ENCODE measurements around the gene OCA2.

OCA2 gene

GRCh38 chr15:28104326-28104725, 5.2 kb upstream of the OCA2 start:
- DNase-seq (ENCODE audit: low spot score): no peak

GRCh38 chr15:28103831-28104230, 4.7 kb upstream of the OCA2 start:
- DNase-seq (ENCODE audit: low spot score): no peak

- DNase-seq (ENCODE audit: low spot score): no peak
Observed at GRCh38 chr15:28101983-28102441, 2.9 kb upstream of the OCA2 start.

DNA sequence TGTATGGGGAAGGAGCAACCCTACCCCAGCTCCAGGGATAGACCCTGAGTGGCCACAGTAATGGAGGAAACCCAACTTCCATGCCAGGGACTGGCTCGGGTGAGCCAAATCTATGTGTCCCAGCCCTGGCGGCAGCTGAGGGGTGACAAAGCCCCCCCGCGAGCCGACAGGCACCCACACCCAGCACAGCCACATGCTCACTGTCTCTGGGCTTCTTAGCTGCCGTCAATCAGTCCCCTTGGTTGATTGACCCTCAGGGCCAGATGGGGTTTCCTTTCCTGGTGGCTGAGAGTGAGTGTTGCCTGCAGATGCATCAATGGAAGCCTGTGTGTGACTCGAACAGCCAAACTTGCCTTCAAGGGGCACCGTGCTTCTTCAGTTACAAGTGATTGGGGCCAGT, 2.1 kb upstream of the OCA2 start:
- no peak for DNase-seq (ENCODE audit: low spot score)

GRCh38 chr15:28100516-28101195, 1.5 kb upstream of the OCA2 start:
- DNase-seq (ENCODE audit: low spot score): no peak

DNA sequence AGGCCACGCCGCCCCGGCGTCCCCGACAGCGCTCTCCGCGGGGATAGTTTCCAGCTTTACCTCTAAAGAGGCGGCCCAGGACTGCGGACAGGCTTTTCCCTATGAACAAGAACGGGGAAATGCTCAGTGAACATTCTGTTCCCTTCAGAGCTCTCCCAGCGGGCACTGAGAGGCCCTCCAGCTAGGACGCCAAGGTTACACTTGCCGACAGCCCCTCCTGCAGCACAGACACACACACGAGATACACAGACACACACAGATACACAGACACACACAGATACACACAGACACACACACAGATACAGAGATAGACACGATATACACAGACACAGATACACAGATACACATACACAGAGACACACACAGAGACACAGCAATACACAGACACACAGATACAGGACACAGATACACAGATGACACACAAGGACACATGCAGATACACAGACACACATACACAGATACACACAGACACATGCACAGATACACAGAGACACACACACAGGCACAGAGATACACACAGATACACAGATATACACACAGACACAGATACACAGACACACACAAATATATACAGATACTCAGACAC, 533 bp upstream of the OCA2 start:
- DNase-seq (ENCODE audit: low spot score): no peak

GRCh38 chr15:28098360-28098765, 752 bp downstream of the OCA2 start:
- no peak for DNase-seq (ENCODE audit: low spot score)

DNA sequence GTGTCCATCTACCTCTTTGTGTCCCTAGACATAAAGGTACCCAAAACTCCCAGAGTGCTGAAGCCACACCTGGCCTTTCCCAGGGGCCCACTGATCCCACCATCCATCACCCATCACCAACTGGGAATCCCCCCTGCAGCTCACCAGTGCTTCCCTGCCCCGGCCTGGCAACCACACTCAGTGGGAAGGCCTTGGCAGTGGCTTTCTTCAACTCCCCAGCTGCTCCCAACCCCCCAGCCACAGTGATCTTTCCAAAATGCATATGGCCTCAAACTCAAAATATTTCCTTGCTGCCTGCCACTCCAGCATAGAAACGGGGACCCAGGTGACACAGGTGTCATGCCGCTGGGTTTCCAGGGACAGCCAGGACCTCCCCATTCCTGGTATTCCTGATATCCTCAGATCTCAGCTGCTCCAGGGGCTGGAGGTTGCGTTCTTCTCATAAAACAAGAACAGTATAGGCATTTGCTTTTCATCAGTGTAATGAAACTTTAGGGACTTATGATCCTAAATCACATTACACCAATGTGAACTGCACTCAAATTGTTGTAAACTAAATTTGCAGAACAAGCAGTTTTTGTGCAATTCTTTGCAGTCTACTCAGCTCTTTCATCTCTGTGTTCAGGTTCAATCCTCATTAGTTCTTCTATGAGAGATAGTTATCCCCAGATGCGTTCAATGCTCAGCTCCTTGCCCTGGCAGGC, 1.3 kb downstream of the OCA2 start:
- DNase-seq (ENCODE audit: low spot score): no peak

DNA sequence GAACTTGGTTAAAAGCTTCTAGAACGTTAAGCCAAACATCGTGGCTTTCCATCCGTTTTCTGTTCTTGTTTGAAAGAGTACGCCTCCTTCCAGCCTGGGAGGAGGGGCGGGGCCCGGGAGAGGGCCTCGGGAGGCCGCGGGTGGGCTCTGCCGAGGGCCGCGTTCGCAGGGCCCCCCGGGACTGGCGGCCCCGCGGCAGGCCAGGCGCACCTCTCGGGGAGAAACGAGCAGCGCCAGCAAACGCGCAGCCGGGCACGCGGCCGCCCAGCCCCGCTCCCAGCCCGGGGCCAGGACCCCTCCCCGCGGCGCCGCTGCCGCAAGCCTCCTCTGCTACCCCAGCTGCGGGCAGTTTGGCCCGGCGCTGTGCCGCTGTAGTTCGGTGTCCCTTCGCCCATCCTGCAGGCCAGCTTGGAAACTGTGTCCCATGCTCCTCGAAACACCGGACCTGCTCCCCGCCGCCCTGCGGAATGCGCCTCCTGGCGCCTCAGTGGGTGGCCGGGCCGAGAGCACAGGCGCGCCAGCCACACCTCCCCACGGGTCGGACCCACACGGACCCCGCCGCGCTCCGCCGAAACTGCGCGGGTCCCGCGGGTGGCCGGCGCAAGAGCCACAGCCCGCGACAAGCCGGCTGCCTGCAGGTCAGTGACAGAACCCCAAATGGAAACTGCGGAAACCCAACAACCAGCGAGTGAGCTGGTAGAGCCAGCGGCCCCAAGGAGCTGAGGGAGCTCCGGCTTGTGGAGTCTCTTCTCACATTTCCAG, 2.3 kb downstream of the OCA2 start:
- no peak for DNase-seq (ENCODE audit: low spot score)

GRCh38 chr15:28096411-28096669, 2.8 kb downstream of the OCA2 start:
- no peak for DNase-seq (ENCODE audit: low spot score)

DNA sequence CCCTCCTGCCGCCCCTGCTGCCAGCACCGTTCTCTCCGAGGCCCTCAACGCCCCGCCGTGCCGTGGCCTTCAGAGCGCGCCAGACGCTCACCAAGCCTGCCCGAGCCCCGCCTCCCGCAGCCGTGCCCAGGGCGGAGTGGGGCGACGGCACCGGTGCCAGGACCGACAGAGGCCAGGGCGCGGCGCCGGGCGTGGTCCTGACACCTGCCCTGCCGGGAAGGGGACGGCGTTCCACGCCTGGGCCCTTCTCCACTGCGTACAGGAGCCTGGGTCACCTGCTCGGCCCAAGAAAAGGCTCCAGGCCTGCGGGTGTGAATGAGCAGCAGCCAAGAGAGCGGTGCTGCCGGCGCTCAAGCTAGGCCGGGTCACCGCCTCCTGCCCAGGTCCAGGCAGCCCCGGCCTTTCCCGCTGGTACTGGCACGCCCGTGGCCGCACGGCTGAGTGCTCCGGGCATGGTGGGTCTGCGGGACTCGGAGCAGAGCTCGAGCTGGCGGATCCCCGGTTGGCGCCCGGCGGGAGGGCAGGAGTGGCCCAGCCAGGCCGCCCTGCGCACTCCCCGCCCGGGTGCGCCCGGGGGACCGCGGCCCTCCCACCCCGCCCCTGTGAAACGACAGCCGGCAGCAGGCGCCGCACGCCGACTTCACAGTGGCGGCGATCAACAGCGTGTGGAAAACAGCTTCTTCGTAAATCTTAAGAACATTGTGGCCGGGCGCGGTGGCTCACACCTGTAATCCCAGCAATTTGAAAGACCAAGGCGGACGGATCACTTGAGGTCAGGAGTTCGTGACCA, 4.2 kb downstream of the OCA2 start:
- DNase-seq (ENCODE audit: low spot score): no peak

GRCh38 chr15:28093752-28094535, 5.2 kb downstream of the OCA2 start:
- no peak for DNase-seq (ENCODE audit: low spot score)

DNA sequence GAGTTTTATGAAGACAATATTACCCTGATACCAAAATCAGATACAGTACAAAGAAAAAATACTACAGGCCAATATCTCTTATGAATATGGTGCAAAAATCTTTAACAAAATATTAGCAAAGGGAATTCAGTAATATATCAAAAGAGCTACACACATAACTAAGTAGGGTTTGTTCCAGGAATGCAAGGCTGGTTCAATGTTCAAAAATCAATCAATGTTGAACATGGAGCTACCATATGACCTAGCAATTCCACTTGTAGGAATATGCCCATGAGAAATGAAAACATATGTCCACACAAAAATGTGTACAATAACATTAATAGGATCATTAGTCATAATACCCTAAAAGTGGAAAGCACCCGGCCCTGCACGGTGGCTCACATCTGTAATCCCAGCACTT, 7.8 kb downstream of the OCA2 start:
- no peak for DNase-seq (ENCODE audit: low spot score)

DNA sequence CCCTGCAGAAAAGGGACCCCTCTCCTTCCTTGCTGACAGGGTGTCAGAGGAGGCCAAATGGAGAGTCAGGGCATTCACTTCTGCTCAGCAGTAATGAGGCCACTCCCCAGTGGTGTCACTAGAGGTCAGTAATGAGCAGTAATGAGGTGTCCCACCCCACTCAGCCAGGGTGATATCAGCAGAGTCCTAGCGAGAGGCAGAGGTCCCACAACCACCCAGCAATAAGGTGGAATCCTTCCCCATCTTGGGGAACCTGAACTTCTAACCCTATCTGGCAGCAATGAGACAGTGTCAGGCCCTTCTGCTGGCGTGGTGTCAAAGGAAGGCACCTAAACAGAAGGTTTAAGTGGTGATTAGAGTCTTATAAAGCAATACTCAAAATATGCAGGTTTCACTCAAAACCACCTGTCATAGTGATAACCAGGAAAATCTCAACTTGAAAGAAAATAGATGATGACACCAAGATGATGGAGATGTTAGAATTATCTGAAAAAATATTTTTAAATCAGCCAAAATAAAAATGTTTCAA, 12.9 kb downstream of the OCA2 start:
- DNase-seq (ENCODE audit: low spot score): peak; percentile 28

DNA sequence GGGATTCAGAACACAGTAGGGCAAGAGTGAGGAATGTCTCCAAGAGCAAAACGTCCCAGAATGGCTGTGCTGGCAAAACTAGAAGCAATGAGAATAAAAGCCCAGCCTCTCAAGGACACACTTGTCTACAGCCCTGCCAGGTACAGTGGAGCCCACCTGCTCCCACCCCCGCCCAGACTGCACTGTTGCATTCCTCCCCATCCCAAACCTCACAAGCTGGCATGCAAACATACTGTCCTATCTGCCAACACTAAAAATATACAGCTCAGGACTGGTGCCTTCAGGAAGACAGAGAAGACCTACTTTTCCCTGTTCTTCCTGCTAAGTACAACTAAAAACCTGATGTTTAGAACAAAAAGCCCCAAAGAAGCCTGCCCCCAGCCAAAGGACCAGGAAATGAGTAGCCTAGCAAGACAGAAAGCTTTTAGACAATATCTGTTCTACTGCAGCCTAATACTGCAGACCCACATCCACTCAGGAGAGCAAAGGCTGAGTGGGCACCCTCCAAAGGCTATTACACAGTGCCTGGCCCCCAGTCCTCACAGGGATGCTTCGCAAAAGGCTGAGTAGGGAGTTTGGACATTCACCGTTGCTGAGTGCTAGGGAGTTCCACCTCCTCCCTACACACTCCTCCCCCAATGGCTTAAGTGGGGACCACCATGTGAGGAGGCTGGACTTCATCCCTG, 13.5 kb downstream of the OCA2 start:
- no peak for DNase-seq (ENCODE audit: low spot score)

DNA sequence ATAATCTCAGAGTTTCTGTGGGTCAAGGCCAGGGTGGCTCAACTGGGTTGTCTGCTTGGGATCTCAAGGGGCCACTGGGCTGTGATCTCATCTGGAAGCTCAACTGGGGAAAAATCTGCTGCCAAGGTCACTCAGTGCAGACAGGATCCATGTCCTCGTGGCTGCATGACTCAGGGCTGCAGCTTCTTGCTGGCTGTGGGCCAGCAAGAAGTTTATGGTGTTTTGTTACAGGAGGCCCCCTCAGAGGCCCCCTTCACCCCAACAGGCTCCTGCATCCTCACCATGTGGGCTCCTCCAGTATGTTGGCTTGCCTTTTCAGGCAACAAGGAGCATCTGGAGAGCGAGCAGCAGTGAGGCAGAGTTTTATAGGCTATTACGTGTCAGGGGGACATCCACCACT, 14.6 kb downstream of the OCA2 start:
- no peak for DNase-seq (ENCODE audit: low spot score)

GRCh38 chr15:28082891-28083684, 16.0 kb downstream of the OCA2 start:
- DNase-seq (ENCODE audit: low spot score): no peak

GRCh38 chr15:28081594-28081993, 17.5 kb downstream of the OCA2 start:
- DNase-seq (ENCODE audit: low spot score): no peak

DNA sequence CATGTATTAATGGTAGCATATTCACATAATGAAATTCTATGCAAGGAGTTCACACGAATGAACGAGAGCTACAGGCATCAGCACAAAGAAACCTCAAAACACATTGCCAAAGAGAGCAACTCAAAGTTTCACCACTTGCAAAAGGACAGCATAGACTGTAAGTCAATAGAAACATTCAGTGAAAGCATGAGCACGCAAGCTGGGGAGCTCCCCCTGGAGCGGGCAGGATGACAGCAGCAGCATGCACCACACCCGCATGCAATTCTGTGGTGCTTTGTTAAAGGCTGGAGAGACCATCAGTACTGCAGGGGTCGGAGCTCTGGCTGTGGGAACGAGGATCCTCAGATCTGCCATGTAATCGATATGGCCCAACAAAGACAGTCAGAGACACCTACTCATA, 18.7 kb downstream of the OCA2 start:
- no peak for DNase-seq (ENCODE audit: low spot score)
